ENCODE data around the gene ROBO3. TPM values are rescaled to one million over a fixed set of nuclear protein-coding genes. Genes with fewer than 3 reads are reported as not detected.

ROBO3 gene
- total RNA-seq, 1 experiment from 2014 or later = 1.3 TPM

DNA sequence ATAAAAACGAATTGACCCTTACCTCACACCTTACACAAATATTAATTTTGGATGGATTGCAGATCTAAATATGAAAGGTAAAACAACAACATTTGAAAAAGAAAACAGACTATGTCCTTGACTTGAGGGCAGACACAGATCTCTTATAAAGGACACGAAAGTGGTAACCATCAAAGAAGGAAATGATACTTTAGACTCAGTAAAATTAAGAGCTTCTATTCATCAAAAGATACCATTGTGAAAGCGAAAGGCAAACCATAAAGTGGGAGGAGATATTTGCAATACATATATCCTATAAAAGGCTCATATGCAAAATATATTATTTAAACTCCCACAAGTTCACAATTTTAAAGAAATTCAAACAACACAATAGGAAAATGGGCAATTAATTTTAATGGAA, 65.6 kb downstream of the ROBO3 start:
- H4K20me1 ChIP-seq (ENCODE audit: insufficient read depth) = no peaks in the 10 kb centered on the region
- DNase-seq = no peak
- intact Hi-C loops (cut with micrococcal nuclease; ENCODE audit: unreplicated experiment) = no loop called here
- H3F3A ChIP-seq (ENCODE audit: insufficient read depth, low read depth) = no peaks in the 10 kb centered on the region; the same call in 1 of the 2 replicates
- no peak overlapping the region for H3K27ac ChIP-seq
- BruUV-seq (replicated peaks) = no TSS peak
- H3K27me3 ChIP-seq (ENCODE audit: insufficient read depth, low read depth) = peaks cover 10% of the 10 kb centered on the region; the same call in 1 of the 2 replicates
- 0 out of 2 replicates have a peak, but pooled peaks cover 7% of the 10 kb centered on the region for H3K4me1 ChIP-seq (replicated peaks; ENCODE audit: insufficient read depth)
- H3K4me2 ChIP-seq = no peak overlapping the region
- H3K9me2 ChIP-seq (ENCODE audit: insufficient read depth) = no peaks in the 10 kb centered on the region
- no peaks in the 10 kb centered on the region for H3K36me3 ChIP-seq (ENCODE audit: low read depth)
- POLR2A ChIA-PET (ENCODE audit: unreplicated experiment) = no interaction called here
- TF ChIP-seq CTCF (conservative IDR thresholded peaks at IDR 0.05) = no peak
- no peak for TF ChIP-seq EZH2 (IDR thresholded peaks at IDR 0.05; ENCODE audit: low read depth)
- H3K9me3 ChIP-seq (ENCODE audit: insufficient read depth, low read depth) = no peaks in the 10 kb centered on the region
- no peak overlapping the region for H3K4me3 ChIP-seq
- CTCF ChIA-PET = no interaction called here
- no peak overlapping the region for H2AFZ ChIP-seq
- H3K79me2 ChIP-seq (ENCODE audit: low read depth) = no peaks in the 10 kb centered on the region

Other genes with a start within 250 kb of the ROBO3 start
- gene TBRG1, start 242.6 kb upstream of the ROBO3 start, total RNA-seq (2021) = 22.3 and 24.3 TPM in 2 replicates
- gene SIAE, start 191.7 kb upstream of the ROBO3 start, total RNA-seq (2021) = 29.2 and 37.9 TPM in 2 replicates
- gene SPA17, start 191.5 kb upstream of the ROBO3 start, total RNA-seq (2021) = 6.1 and 15.7 TPM in 2 replicates
- 6.8 and 10.2 TPM in 2 replicates for gene NRGN, start 125.5 kb upstream of the ROBO3 start, total RNA-seq (2021)
- 12.4 and 13.6 TPM in 2 replicates for gene VSIG2, start 113.2 kb upstream of the ROBO3 start, total RNA-seq (2021)
- 13.5 and 15.3 TPM in 2 replicates for gene ESAM, start 103.1 kb upstream of the ROBO3 start, total RNA-seq (2021)
- 16.9 and 18.1 TPM in 2 replicates for gene MSANTD2, start 65.0 kb upstream of the ROBO3 start, total RNA-seq (2021)
- gene ROBO4, start 32.4 kb downstream of the ROBO3 start, total RNA-seq (2021) = 0.20 TPM in 1 of 2 replicates, not detected in the other
- gene HEPN1, start 53.8 kb downstream of the ROBO3 start, total RNA-seq (2021) = not detected in 2 replicates
- gene HEPACAM, start 70.6 kb downstream of the ROBO3 start, total RNA-seq (2021) = not detected in 2 replicates
- 2.7 and 2.8 TPM in 2 replicates for gene CCDC15, start 88.8 kb downstream of the ROBO3 start, total RNA-seq (2021)
- 14.6 and 24.0 TPM in 2 replicates for gene SLC37A2, start 197.9 kb downstream of the ROBO3 start, total RNA-seq (2021)
- 16.4 and 20.5 TPM in 2 replicates for gene TMEM218, start 246.2 kb downstream of the ROBO3 start, total RNA-seq (2021)

Data from PC-9 (cell line).